ENCODE data around the gene CEP128. TPM values are rescaled to one million over a fixed set of nuclear protein-coding genes. Genes with fewer than 3 reads are reported as not detected.

Gene CEP128
- total RNA-seq, 2 experiments from 2014 or later, result 18.6 to 21.6 TPM

DNA sequence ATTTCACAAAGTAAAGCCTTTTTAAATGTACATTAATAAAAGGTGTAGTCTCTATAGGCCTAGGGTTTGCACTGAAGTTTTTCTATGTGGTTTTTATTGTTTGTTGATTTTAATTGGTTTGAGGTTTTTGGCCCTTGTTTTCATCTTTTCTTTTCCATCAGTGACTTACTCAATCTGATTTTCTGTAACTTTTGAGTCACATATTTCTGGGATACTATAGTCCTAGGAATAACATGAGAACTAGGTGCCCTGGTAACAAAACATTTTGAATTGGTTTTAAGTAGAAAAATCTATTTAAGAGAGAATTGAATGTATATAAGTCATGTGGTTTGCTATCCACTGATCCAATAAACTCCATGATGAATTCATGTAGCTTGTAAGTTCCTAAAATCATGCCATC, 311.9 kb downstream of the CEP128 start:
- Mint-ChIP-seq H3K4me1 (no peaks in the 10 kb centered on the region), H3K27me3 (no peaks in the 10 kb centered on the region), H3K9me3 (ENCODE audit: low read depth) (peaks cover 2% of the 10 kb centered on the region), H3K27ac (no peak overlapping the region), H3K4me3 (no peak overlapping the region), H3K36me3 (ENCODE audit: low read depth) (peaks cover 3% of the 10 kb centered on the region)
- ATAC-seq, result no peak
- ChIA-PET POLR2A (no interaction called here), CTCF (no interaction called here)
- intact Hi-C loops (cut with DNase I, micrococcal nuclease), result no loop called here
- DNase-seq, result no peak

DNA sequence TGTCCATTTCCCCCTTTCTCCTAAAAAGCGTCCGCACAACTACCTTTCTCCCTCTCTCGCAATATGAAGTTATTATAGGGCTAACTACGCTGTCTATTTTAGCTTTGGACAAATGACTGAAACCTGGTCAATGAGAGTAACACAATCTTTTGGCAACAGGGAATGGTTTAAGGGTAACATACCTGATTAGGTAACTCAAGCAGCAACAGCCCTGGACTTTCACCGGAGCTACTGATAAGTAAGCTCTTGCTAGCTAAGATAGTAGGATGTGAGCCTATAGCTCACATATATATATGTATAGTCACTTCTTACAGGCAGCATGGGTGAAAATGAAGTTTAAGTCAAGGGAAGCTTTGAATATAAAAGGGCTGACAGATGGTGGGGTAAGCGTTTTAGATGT, 313.0 kb downstream of the CEP128 start:
- POLR2A ChIA-PET, result no interaction called here

GRCh38 chr14:80627745-80628144, 313.8 kb downstream of the CEP128 start:
- Mint-ChIP-seq H3K9me3 (ENCODE audit: low read depth) (peaks cover 6% of the 10 kb centered on the region), H3K4me1 (no peaks in the 10 kb centered on the region)

More for the DNA sequence above, 313.0 kb downstream of the CEP128 start:
- H3K36me3 Mint-ChIP-seq (ENCODE audit: low read depth), result peaks cover 3% of the 10 kb centered on the region
- H3K27me3 Mint-ChIP-seq, result no peaks in the 10 kb centered on the region
- ATAC-seq (no peak), DNase-seq (no peak)
- H3K4me1 Mint-ChIP-seq, result no peaks in the 10 kb centered on the region
- no peak overlapping the region for H3K4me3 Mint-ChIP-seq
- no peak overlapping the region for H3K27ac Mint-ChIP-seq
- H3K9me3 Mint-ChIP-seq (ENCODE audit: low read depth), result peaks cover 6% of the 10 kb centered on the region
- CTCF ChIA-PET, result interaction anchor here (0.6 kb wide), 1 partner anchor 252 kb away, joined by 3 read pairs; no protein-coding TSS in a partner anchor
- intact Hi-C loops (cut with DNase I, micrococcal nuclease), result no loop called here

GRCh38 chr14:80624581-80624980, 317.0 kb downstream of the CEP128 start:
- DNase-seq, result no peak
- peaks cover 6% of the 10 kb centered on the region for H3K9me3 Mint-ChIP-seq (ENCODE audit: low read depth)
- H3K4me1 Mint-ChIP-seq, result no peaks in the 10 kb centered on the region
- ATAC-seq, result no peak
- H3K27me3 Mint-ChIP-seq, result no peaks in the 10 kb centered on the region
- POLR2A ChIA-PET, result no interaction called here
- H3K36me3 Mint-ChIP-seq (ENCODE audit: low read depth), result peaks cover 4% of the 10 kb centered on the region
- H3K4me3 Mint-ChIP-seq, result no peak overlapping the region
- CTCF ChIA-PET, result no interaction called here
- no peak overlapping the region for H3K27ac Mint-ChIP-seq
- intact Hi-C loops (cut with DNase I, micrococcal nuclease), result no loop called here

More at GRCh38 chr14:80627745-80628144, 313.8 kb downstream of the CEP128 start:
- Mint-ChIP-seq H3K36me3 (ENCODE audit: low read depth) (peaks cover 3% of the 10 kb centered on the region), H3K4me3 (no peak overlapping the region), H3K27me3 (no peaks in the 10 kb centered on the region), H3K27ac (no peak overlapping the region)
- intact Hi-C loops (cut with DNase I, micrococcal nuclease), result no loop called here
- ChIA-PET POLR2A (no interaction called here), CTCF (no interaction called here)
- no peak for ATAC-seq
- no peak for DNase-seq

DNA sequence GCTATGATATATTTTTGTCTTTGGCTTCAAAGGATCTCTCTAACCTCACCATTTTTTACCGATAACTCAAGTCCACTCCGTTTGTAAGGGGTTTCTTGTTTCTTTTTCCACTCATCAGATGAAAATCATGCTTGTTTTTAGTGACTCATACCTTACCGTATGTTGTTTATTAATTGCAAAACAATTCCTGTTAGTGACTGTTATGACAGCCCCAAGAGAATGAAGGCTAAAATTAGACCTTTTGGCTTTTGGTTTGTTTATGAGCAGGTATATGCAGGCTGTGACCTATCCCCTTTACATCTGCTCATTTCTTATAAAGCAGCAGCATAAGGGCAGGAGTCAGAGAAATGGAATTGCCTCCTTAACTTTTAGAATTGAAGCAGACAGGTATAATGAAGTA, 319.8 kb downstream of the CEP128 start:
- peaks cover 1% of the 10 kb centered on the region for H3K36me3 Mint-ChIP-seq (ENCODE audit: low read depth)
- no peak overlapping the region for H3K27ac Mint-ChIP-seq
- peaks cover 6% of the 10 kb centered on the region for H3K9me3 Mint-ChIP-seq (ENCODE audit: low read depth)
- intact Hi-C loops (cut with DNase I, micrococcal nuclease), result no loop called here
- ChIA-PET CTCF (no interaction called here), POLR2A (no interaction called here)
- no peak for ATAC-seq
- no peak for DNase-seq
- no peaks in the 10 kb centered on the region for H3K4me1 Mint-ChIP-seq
- H3K4me3 Mint-ChIP-seq, result no peak overlapping the region
- no peaks in the 10 kb centered on the region for H3K27me3 Mint-ChIP-seq

DNA sequence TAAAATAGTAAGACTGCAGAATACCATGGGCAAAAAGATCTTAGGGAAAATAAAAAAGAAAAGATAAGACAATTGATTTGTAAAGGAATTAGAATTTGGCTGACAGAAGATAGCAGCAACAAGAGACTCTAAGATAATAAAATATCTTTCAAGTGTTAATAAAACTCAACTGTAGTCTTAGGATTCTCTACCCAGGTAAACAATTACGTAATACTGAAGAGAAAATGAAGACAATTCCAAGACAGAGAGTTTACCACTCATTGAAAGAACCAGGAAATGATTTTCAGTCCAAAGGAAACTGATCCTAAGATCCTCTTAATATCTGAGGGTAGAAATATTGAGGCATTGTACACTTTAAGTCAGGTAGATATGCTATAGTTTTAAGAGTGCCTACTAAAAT, 321.1 kb downstream of the CEP128 start:
- Mint-ChIP-seq H3K27me3 (no peaks in the 10 kb centered on the region), H3K27ac (no peak overlapping the region), H3K9me3 (ENCODE audit: low read depth) (peaks cover 6% of the 10 kb centered on the region), H3K4me3 (no peak overlapping the region), H3K36me3 (ENCODE audit: low read depth) (peaks cover 1% of the 10 kb centered on the region), H3K4me1 (no peaks in the 10 kb centered on the region)
- CTCF ChIA-PET, result no interaction called here
- DNase-seq, result no peak
- no peak for ATAC-seq
- POLR2A ChIA-PET, result no interaction called here
- intact Hi-C loops (cut with DNase I, micrococcal nuclease), result no loop called here

- POLR2A ChIA-PET, result no interaction called here
- no peaks in the 10 kb centered on the region for H3K4me1 Mint-ChIP-seq
- ATAC-seq, result no peak
- H3K36me3 Mint-ChIP-seq (ENCODE audit: low read depth), result peaks cover 1% of the 10 kb centered on the region
- no peak overlapping the region for H3K27ac Mint-ChIP-seq
- intact Hi-C loops (cut with DNase I, micrococcal nuclease), result no loop called here
- DNase-seq, result no peak
- peaks cover 1% of the 10 kb centered on the region for H3K9me3 Mint-ChIP-seq (ENCODE audit: low read depth)
- no peak overlapping the region for H3K4me3 Mint-ChIP-seq
- CTCF ChIA-PET, result no interaction called here
- H3K27me3 Mint-ChIP-seq, result no peaks in the 10 kb centered on the region
Observed at GRCh38 chr14:80618751-80619329, 322.7 kb downstream of the CEP128 start.

- H3K36me3 Mint-ChIP-seq (ENCODE audit: low read depth), result peaks cover 4% of the 10 kb centered on the region
- H3K27me3 Mint-ChIP-seq, result no peaks in the 10 kb centered on the region
- no peaks in the 10 kb centered on the region for H3K4me1 Mint-ChIP-seq
- ChIA-PET CTCF (no interaction called here), POLR2A (no interaction called here)
- no peak overlapping the region for H3K4me3 Mint-ChIP-seq
- ATAC-seq (no peak), DNase-seq (no peak)
- intact Hi-C loops (cut with DNase I, micrococcal nuclease), result no loop called here
- H3K27ac Mint-ChIP-seq, result no peak overlapping the region
- H3K9me3 Mint-ChIP-seq (ENCODE audit: low read depth), result no peaks in the 10 kb centered on the region
Observed at GRCh38 chr14:80615831-80616230, 325.7 kb downstream of the CEP128 start.

- Mint-ChIP-seq H3K27me3 (no peaks in the 10 kb centered on the region), H3K4me3 (no peak overlapping the region), H3K9me3 (ENCODE audit: low read depth) (no peaks in the 10 kb centered on the region), H3K36me3 (ENCODE audit: low read depth) (peaks cover 3% of the 10 kb centered on the region), H3K4me1 (no peaks in the 10 kb centered on the region), H3K27ac (no peak overlapping the region)
- intact Hi-C loops (cut with DNase I, micrococcal nuclease), result no loop called here
- no peak for ATAC-seq
- POLR2A ChIA-PET, result no interaction called here
- CTCF ChIA-PET, result interaction anchor here (0.7 kb wide), 1 partner anchor 218 kb away, joined by 3 read pairs; no protein-coding TSS in a partner anchor
- DNase-seq, result no peak
Observed at GRCh38 chr14:80609055-80609454, 332.5 kb downstream of the CEP128 start.

DNA sequence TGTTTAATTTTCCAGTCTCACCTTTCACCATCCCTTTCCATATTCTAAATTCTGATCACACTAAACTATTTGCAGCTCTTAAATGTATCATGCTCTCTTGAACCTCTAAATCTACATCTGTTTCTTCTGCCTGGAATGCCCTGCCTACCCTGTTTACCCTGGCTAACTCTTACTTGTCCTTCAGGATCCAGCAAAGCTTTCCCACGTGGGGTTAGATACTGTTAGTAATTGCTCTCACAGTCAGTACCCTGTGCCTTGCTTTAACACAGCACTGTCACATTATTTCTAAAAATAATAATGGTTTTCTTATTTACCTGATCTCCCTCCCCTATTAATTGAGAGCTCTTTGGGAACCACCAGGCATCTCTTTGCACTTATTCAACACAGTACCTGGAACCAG, 333.0 kb downstream of the CEP128 start:
- CTCF ChIA-PET, result interaction anchor here (0.7 kb wide), 1 partner anchor 218 kb away, joined by 3 read pairs; no protein-coding TSS in a partner anchor
- POLR2A ChIA-PET, result no interaction called here
- no peak for ATAC-seq
- Mint-ChIP-seq H3K27me3 (no peaks in the 10 kb centered on the region), H3K27ac (no peak overlapping the region), H3K9me3 (ENCODE audit: low read depth) (no peaks in the 10 kb centered on the region), H3K36me3 (ENCODE audit: low read depth) (peaks cover 3% of the 10 kb centered on the region), H3K4me3 (no peak overlapping the region), H3K4me1 (no peaks in the 10 kb centered on the region)
- DNase-seq, result no peak
- intact Hi-C loops (cut with DNase I, micrococcal nuclease), result no loop called here

GRCh38 chr14:80607430-80608190, 333.9 kb downstream of the CEP128 start:
- DNase-seq (no peak), ATAC-seq (no peak)
- Mint-ChIP-seq H3K4me1 (no peaks in the 10 kb centered on the region), H3K4me3 (no peak overlapping the region), H3K9me3 (ENCODE audit: low read depth) (no peaks in the 10 kb centered on the region), H3K27ac (no peak overlapping the region), H3K27me3 (no peaks in the 10 kb centered on the region), H3K36me3 (ENCODE audit: low read depth) (peaks cover 3% of the 10 kb centered on the region)
- POLR2A ChIA-PET, result no interaction called here
- CTCF ChIA-PET, result interaction anchor here (1.2 kb wide), 1 partner anchor 58 kb away, joined by 3 read pairs; no protein-coding TSS in a partner anchor
- intact Hi-C loops (cut with DNase I, micrococcal nuclease), result no loop called here

DNA sequence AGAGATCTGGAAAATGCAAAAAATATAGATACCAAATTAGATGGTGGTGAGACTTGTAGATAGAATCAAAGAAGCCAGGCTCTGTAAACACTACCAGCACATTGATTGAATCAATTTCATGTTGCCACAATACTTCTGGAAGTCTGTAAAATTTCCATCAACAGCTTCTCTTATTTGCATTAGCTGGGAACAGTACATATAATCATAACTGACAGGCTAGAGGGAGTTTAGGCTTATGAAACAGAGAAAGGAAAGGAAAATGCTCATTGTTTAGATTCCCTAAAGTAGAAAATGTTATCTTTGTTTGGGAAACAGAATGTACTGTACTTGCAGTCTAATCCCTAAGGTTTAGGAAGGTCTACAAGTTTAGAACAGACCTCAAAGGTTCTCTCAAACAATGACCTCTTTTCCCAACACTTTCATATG, 335.2 kb downstream of the CEP128 start:
- CTCF ChIA-PET, result interaction anchor here (1.2 kb wide), 1 partner anchor 59 kb away, joined by 3 read pairs; no protein-coding TSS in a partner anchor
- DNase-seq (no peak), ATAC-seq (no peak)
- no peaks in the 10 kb centered on the region for H3K4me1 Mint-ChIP-seq
- intact Hi-C loops (cut with DNase I, micrococcal nuclease), result no loop called here
- H3K36me3 Mint-ChIP-seq (ENCODE audit: low read depth), result no peaks in the 10 kb centered on the region
- H3K9me3 Mint-ChIP-seq (ENCODE audit: low read depth), result no peaks in the 10 kb centered on the region
- POLR2A ChIA-PET, result no interaction called here
- H3K4me3 Mint-ChIP-seq, result no peak overlapping the region
- H3K27me3 Mint-ChIP-seq, result no peaks in the 10 kb centered on the region
- H3K27ac Mint-ChIP-seq, result no peak overlapping the region
